NCI-H748 (cell line): ENCODE data around the gene SCARB2.

Experiments used
- DNase-seq: peaks from one replicate; lab custom pipeline; 2025; ENCODE audit not compliant: unreplicated experiment; lab: John Stamatoyannopoulos, UW

Gene SCARB2

DNA sequence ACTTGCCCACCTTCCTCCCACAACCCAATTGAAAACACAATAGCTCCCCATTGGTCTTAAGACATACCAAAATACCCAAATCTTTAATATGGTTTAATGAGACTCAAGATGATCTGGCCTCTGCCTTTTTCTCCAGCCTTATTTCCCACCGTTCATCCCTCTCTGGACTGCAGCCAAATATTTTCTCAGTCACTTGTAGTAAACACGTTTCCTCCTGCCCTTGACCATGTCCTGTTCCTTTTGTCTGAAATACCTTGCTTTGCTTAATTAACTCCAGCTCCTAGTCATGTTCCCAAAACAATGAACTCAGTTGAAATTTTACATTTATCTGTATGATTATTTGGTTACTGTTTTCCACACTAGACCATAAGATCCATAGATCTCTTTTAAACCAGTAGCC lies 57.0 kb downstream of the SCARB2 start:
- no peak for DNase-seq

DNA sequence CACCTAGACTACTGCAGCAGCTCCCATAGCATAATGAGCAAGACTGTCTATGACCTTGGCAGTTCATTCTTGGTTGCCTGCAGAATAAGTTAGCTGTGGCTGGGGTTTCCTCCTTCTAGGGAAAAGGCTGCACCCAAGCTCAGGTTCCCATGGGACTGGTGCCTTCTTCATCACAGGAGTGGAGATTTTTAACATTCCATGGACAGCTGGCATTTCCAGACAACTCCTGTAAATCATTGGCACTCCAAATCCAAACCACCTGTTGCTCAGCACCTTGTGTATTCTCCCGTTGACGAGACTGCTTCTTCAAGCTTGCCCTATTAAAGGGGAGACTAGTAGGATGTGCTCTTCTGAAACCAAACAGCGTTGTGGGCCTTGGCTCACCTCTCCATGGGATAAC lies 57.6 kb downstream of the SCARB2 start:
- DNase-seq = no peak

DNA sequence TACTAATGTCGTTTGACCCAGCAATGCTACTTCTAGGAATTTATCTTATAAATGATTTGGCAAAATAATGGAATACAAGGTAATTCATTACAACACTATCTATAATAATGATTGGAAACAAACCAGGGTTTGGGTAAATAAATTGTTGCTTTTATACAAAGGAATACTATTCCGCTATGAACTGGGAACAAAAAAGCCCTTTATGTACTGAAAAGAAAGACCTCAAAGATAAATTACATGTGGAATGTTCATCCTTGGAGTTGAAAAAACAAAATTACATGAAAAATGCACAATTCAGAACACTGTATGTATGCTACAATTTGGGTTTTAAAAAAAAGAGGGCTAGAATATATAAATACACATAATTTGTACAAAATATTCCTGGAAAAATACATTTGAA lies 60.3 kb downstream of the SCARB2 start:
- DNase-seq = no peak

DNA sequence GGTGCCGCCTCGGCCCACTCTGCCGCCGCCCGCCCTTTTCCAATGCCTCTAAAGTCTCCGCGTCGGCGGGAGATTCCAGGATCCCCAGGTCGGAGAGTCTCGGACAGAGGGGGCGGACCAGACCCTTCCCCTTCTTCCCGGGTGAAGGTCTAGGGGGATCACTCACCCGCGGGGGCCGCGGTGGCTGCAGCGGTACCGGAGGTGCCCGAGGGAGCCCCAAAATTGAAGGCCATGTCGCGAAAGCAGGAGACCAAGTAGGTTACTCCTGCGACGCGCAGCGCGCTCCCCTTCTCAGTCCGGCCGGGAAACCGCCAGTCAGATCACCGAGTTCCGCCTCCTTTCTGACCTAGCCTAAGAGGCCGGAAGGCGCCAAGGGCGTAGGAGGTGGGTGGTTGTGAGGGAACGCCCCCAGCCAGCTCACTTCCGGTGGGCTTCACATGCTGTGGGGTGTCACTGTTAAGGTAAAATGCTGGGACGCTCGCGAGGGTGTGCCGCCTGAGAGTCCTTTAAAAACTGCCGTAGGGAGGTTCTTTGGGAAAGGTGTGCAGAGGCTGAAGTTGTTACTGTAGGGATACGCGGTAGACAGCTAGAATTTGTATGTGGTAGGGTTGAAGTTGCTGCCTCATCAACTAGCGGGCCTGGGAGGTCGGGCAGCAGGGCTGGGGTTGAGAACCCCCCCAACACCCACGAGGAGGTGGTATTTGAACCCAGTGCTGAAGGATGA lies 65.3 kb downstream of the SCARB2 start, which contains the start of gene NUP54:
Gene NUP54, minus strand, starts transcription at position 256 of the 724 bp plus-strand sequence. Its CDS starts 23 bp downstream, at position 233.
- peak; percentile 93 for DNase-seq

DNA sequence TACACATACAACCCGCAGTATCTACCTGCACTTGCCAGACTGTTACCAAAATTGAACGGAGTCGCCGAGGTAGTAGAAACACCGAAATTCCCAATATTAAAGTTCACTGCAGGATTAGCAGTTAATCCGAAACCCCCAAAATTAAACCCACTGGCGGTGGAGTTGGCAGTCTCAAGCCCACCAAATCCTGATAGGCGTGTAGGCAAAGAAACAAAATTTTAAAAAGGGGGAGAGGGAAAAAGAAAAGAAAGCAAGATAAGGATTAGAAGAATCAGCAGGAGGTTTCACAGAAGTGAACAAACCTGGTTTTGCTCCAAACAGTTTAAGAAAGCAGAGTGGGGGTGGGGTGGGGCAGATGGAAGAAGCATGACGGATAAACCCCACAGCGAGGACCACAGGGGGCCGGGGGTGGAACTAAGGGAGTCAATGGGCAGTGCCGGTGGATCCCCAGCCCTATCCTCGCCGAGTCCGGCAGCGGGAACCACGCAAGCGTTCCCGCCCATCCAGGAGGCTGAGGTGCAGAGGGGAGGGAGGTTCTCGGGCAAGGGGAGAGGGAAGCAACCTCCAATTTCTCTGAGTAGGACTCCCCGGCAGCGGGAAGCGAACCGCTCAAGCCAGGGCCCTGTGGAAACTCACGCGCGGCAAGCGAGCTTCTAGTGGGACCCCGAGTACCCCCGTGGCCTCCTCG lies 66.0 kb downstream of the SCARB2 start:
- DNase-seq = peak; percentile 88

DNA sequence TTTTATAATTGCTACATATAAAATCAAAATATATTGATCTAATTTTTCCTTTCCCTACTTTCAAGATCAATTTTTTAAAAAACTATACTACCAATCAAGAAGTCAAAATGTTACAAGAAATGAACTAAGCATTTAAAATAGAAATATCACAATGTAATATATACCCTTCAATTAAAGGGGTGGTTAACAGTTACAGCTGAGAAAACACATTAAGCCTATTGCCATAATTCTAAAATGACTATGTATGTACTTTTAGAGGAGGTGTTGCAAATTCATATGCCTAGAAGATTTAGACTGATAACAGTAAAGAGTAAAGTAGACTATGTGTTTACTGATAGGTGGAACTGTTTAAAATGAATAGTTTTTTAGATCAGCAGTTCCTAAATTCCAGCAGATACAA lies 69.1 kb downstream of the SCARB2 start:
- no peak for DNase-seq

DNA sequence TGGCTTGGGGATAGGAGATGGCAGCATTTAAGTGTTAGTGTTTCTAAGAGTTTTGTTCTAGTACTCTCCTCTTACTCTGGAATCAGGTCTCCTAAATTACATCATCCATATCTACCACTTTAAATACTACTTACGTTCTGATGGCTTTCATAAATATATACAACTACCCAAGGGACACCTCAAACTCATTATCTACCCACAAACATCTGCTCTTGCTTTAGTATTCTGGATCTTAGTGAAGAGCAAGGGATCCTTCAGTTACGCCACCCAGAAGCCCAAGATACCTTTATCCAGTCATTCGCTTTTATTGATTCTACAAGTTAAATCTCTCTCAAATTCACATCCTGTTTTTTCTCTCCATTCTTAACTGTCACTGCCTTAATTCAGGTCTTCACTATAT lies 72.4 kb downstream of the SCARB2 start:
- DNase-seq = no peak

DNA sequence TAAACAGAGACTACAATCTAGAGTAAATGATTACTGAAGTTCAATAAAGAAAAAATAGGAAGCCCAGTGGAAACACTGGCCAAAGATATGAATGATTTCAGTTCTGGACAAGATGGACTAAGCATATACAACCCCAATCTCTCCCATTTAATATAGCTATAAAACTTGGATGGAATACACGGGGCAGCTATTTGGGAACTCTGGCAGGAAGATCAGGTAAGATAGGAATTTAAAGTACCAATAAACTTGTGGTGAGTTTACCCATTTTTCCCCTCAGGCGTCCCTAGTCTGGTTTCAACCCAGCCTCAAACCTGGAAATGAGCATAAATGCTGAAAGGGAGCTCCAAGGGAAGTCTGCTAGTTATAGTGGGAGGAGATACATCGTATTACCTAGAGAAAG lies 85.9 kb downstream of the SCARB2 start:
- no peak for DNase-seq

DNA sequence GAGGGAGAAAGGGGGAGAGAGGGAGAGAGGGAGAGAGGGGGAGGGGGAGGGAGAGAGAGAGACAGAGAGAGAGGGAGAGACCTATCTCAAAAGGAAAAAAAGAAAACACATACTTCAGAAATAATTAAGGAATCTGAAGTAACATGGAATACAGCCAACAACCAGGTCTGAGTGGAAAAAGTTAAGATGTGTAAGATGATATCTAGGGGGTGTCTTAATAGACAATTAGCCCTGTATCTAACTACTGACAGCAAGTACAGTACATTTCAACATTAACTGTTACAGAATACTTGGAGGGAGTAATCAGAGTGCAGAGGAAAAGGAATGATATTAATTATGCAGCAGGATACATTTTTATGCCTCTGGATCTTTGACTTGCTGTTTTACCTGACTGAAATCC lies 87.8 kb downstream of the SCARB2 start:
- DNase-seq = no peak

DNA sequence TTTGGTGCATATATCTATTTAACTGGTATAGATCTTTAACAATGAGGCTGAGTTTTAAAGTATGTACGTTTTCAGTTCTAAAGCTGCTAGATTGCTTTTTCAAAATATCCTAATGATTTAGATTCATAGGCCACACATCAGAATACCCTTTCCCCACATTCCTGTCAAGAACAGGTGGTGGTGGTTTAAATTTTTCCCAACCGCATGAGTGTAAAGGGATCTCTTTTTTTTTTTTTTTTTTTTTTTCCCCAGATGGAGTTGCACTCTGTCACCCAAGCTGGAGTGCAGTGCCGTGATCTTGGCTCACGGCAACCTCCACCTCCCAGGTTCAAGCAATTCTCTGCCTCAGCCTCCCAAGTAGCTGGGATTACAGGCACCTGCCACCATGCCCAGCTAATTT lies 93.4 kb downstream of the SCARB2 start:
- DNase-seq = no peak

DNA sequence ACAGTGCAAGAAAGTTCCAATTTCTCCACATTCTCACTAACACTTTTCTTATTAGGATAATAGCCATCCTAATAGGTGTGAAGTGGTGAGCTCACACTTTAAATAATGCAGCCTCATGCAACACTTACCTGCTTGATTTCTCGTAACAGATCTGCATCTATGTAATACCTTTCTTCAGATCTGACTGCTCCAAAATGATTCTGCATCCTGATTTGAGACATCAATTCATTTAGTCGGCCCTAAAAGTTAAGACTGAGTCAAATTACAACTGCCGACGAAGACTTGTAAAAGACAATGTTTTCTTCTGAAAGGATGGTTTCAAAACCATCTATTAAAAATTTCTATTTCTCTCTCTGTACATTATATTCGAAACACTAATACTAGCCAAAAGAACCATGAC lies 96.1 kb downstream of the SCARB2 start:
- no peak for DNase-seq

DNA sequence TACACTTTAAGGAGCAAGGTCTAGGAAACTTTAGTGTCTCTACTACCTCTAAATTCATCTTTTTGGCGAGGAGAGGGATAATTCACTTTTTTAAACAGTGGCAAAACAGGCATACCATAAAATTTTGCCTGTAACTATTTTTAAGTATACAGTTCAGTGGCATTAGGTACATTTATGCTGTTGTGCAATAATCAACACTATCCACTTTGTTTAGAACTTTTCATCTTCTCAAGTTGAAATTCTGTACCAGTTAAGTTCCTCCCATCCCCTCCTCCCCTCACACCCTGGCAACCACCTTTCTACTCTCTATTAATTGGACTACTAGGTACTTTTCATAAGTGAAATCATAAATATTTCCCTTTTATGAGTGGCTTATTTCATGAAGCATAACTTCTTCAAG lies 96.8 kb downstream of the SCARB2 start:
- DNase-seq = no peak
